NCI-H82 (cell line): Measurements from ENCODE around the gene GLB1L3.
"Not testable (repeated sequence)": the region's sequence is repeated elsewhere in the genome, so short reads cannot be mapped to it uniquely, and the experiment has no call there.

Experiments used
- DNase-seq: peaks from one replicate; lab custom pipeline; 2025; lab: John Stamatoyannopoulos, UW

Gene GLB1L3

DNA sequence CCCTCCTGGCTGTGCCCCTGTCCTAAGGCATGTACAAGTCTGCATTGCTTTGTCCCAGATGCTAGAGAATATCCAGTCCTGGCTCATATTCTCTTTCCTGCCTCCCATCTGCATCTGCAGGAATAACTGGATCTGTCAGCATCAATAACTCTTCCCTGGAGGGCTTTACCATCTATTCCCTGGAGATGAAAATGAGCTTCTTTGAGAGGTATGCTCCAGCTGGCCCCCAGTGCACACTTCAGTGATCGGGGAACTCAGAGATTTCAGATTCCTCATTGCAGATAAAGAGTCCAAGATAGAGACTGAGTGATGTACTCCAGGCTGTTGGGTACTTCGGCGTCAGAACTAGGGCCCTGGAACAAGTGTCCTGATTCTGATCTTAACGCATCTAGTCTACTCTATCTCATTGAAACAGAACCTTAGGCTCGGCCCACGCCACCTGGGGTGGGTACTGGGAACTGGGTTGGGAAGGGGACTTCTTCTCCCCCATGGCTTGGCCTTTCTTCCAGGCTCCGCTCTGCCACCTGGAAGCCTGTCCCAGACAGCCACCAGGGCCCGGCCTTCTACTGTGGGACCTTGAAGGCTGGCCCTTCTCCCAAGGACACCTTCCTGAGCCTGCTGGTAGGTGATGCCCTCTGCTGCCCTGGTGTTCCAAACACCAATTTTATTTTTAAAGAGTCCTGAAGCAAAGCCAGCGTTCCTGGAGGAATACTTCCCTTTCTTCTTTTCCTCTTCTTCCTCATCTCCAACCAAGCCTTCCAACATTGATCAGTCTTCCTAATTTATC is 37.8 kb downstream of the GLB1L3 start:
- peak; percentile 18 for DNase-seq

- no peak for DNase-seq
These were observed 40.9 kb downstream of the GLB1L3 start for GRCh38 chr11:134317103-134317502.

DNA sequence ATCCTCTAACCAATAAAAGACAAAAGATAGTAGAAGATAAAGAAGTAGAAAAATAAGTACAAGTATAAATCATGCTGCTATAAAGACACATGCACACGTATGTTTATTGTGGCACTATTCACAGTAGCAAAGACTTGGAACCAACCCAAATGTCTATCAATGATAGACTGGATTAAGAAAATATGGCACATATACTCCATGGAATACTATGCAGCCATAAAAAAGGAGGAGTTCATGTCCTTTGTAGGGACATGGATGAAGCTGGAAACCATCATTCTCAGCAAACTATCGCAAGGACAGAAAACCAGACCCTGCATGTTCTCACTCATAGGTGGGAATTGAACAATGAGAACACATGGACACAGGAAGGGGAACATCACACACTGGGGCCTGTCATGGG is 45.2 kb downstream of the GLB1L3 start:
- DNase-seq, result not testable (repeated sequence)

- no peak for DNase-seq
These were observed 46.4 kb downstream of the GLB1L3 start for GRCh38 chr11:134322553-134322952.

DNA sequence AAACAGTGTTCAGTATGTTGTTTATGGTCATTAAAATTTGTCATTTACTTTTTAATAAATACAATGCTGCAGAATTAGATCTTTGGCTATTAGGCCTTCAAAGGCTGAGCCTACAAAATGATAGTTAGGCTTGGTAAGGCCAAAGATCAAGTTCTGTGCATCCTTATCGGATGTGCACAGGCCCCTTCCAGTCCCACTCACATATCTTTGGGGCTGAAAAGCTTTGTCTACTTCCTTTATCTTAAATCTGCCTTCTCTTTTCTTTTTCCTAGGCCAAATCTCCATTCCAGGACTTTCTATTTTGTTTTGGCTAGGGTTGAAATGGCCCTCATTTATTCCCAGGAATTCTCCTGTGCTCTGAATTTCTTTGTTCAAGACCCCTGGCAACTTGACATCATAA is 52.3 kb downstream of the GLB1L3 start:
- no peak for DNase-seq

GRCh38 chr11:134330611-134331353 is 54.6 kb downstream of the GLB1L3 start:
- DNase-seq, result peak; percentile 15

DNA sequence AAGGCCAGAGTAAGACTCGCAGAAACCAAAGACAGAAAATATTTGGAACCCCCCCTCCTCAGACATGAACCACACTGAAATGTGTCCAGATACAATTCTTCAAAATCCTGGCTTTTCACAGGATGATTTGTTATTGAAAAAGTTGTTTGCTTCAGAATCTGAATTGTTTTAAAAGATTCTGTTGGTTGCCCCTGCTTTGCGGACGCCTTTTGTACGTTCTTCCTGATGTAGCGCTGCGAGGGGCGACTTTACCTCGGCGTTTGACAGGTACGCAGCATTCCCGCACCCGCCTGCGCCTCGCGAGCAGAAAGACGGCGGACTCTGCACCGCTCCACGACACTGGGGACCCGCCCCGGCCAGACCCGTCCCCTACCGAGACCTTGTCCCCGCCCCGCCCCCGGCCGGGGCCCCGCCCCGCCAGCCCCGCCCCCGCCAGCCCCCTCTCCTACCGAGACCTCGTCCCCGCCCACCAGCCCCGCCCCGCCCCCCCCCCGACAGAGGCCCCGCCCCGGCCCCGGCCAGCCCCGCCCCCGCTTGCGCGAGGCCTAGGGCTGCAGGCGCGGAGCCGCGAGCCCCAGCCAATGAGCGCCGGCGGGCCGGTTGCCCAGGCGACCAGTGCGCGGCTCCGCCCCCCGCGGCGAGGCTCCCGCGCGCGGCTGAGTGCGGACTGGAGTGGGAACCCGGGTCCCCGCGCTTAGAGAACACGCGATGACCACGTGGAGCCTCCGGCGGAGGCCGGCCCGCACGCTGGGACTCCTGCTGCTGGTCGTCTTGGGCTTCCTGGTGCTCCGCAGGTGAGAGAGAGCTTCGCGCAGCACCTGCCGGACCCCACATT is 55.4 kb downstream of the GLB1L3 start, which contains the start of gene GLB1L2:
TSS of gene GLB1L2 (plus strand) at position 635 of the 835 bp plus-strand sequence. CDS start at position 709, 74 bp downstream.
- peak; percentile 86 for DNase-seq

GRCh38 chr11:134332189-134332631 is 56.0 kb downstream of the GLB1L3 start:
- peak; percentile 37 for DNase-seq

DNA sequence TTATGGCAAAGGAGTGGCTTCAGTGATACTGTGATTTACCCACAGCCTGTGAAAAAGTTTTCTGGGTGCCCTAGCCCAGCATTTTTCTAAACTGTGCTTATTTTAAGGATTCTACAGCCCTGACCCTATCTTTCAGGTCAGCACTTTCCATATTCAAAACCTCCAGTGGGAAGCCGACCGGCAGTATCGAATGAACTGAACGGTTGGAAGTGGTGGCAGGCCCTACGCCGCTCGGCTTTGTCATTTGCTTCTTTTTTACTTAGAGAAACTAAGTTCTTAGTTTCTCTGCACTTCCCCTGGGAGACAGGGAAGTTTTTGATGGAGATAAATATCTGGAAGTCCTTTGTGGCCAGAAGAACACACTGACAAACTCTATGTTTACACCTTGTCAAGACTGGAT is 56.6 kb downstream of the GLB1L3 start:
- DNase-seq, result no peak

DNA sequence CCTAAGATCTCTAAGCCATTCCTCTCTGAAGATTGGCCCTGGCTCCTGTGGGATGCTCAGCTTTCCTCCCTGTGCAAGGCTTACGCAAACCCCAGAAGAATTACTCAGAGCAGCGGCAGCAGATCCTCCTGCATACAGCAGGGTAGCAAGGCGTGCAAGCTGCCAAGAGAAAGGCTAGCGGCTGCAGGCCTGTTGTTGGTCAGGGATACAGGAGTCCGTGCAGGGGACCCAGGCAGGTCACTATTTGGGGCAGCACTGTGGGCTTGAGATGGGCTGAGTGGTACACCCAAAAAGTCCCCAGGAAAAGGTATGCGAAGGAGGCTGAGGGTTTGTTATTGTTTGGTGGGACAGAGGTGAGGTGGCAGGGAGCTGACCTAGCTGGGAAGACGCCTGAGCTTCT is 57.1 kb downstream of the GLB1L3 start:
- no peak for DNase-seq

DNA sequence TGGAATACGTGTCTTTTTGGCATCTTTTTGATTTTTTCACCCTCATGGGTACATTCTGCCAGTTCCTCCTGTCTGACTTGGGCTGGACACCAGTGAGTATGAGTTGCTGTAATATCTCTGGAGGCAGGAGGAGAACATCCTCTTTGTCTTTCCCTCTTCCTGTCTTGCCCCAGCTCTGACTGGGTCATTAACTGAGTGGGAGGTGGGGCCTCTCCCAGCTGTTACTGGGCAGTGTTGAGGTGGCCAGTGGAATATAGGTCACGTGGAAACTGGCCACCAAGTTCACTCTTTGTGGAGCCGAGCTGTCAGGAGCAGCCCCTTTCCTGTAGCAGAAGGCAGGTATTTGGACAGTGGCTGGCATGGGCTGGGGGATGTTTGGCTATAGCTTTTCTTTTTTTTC is 57.8 kb downstream of the GLB1L3 start:
- DNase-seq, result no peak

DNA sequence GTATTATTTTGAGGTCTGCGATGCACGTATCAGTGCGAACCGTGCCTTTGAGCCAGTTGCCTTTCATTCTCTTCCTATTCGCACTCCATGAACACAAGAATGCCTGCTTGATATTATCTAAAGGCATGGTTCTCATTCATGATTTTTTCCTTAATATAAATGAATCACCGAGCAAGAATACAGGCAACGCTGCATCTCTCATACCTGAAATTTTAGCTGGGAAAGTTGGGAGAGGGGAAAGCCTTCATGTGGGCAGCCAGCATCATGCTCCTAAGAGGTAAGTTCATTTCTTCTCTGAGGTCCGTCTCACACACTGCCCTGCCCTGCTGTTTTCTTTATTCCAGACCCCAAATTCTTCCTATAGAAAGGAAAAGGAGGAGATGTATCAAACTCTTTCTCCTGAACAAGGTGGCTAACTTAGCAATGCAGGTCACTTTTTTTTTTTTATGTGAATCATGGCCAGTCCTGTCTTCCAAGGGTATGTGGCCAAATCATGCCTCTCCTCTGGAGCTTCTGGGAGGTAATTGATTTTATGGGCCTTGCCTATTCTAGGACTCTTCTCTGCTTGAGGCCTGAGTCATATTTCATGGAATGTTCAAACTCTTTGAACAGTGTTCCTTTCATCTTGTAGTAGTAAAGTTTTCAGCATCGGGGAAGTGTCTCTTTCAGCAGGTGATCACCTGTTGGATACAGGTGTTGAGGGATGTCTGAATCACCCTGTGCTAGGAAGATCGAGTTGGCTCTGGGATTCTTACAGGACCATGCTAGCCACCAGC is 58.8 kb downstream of the GLB1L3 start:
- no peak for DNase-seq

- no peak for DNase-seq
These were observed 60.9 kb downstream of the GLB1L3 start for GRCh38 chr11:134337051-134337450.

DNA sequence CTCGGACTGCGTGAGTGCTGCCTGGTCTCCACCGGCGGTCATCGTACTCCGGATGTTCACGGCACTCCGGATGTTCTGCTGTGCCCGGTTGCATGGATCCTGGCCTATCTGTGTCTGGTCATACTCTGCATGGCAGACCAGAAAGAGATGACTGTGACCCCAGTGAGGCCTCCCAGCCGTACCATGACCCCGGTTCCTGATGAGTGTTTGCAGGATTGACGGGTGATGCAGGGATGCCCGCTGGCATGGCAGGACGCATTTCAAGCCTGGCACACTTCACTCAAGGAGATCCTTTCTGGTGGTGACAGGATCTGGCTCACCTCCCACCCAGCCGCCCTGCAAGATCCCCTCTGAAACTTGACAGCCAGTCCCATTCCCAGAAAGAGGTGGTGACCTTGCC is 61.9 kb downstream of the GLB1L3 start:
- DNase-seq, result no peak

DNA sequence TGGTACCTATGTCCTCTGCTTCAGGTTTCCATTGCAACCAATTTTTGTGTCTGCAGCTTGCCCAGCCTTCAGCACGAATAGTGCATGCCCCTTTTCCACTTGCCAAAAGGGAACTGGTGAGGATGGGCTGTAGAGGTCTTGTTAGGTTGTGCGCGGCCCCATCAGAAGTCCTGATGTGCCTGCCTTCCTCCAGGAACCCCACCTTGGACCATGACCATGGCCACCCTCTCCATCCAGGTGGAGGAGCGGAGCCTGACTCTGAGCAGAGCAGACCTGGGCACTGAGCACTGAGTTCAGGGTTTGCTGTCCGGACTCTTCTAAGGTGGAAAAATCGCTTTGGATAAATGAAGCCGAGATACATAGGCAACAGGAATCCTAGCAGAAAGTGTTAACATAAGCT is 62.5 kb downstream of the GLB1L3 start:
- DNase-seq, result no peak

DNA sequence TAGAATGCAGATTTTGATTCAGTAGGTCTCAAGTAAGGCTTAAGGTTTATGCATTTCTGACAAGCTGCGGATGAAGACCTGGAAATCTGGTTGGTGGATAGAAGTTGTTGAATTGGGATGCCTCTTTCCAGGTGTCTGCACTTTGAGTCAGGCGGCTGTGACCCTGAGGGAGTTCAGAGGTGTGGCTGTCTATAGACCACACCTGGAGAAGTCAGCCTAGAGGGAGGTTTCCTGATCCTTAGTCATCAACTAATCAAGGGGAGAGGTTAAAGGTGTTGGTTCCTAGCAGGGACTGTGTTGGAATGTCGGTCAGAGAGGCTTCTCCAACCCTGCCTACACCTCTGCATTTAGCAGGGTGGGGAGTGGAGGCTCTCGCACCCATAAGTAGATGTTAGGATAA is 63.6 kb downstream of the GLB1L3 start:
- no peak for DNase-seq

DNA sequence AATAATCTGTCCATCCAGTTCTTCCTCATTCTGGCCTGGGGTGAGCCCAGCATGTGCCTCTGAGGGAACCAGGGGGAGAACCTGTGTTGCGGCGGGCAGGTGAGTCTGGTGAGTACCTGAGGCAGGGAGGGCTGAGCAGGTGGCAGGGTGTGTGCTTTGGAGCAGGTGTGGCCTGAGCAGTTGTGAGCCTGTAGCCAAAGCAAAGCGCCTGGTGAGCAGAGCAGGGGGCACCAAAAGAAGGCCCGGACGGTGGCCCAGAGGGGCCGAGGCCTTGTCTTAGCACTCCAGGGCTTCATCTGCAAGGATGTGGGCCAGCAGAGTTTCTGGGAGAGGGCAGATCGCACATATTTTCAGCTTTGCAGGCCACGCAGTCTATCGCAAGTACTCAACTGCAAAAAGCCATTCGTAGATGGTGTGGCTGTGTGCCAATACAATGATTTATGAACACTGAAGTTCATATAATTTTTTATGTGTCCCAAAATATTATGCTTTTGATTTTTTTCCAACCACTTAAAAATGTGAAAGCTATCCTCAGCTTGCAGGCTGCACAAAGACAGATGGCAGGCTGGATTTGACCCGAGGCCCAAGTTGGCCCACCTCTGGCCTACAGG is 64.3 kb downstream of the GLB1L3 start:
- no peak for DNase-seq

DNA sequence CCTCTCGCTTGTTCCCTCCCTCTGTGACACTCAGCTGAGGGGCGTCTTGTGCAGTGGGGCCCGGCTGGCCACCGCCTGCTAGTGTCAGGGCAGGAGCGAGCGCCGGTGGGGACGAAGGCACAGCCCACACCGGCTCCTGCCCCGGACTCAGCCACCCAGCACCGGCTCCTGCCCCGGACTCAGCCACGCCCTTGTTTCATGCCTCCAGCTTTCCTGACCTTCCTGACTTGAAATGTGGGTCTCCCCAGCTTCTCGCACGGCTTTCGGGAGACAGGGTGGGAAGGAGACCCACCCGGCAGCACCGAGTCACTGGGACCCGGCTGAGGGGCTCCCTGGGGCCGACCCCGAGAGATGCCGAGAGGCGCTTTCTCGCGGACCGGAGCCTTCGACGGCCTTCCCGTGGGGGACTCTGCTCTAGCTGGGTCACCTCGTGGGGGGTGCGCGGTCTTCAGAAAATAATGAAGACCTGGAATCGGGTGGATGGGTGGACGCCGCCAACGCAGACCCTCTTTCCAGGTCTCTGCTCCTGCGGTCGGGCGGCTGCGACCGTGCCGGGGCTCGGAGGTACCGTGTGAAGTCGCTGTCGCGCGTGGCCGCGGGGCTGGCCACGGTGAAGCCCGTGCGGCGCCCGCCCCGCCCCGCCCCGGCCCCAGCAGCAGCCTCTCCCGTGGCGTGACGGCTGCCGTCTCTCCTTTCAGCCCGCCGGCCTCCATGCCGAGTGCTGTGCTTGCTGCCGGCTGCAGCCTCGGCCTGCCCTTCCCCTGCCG is 65.8 kb downstream of the GLB1L3 start:
- no peak for DNase-seq

DNA sequence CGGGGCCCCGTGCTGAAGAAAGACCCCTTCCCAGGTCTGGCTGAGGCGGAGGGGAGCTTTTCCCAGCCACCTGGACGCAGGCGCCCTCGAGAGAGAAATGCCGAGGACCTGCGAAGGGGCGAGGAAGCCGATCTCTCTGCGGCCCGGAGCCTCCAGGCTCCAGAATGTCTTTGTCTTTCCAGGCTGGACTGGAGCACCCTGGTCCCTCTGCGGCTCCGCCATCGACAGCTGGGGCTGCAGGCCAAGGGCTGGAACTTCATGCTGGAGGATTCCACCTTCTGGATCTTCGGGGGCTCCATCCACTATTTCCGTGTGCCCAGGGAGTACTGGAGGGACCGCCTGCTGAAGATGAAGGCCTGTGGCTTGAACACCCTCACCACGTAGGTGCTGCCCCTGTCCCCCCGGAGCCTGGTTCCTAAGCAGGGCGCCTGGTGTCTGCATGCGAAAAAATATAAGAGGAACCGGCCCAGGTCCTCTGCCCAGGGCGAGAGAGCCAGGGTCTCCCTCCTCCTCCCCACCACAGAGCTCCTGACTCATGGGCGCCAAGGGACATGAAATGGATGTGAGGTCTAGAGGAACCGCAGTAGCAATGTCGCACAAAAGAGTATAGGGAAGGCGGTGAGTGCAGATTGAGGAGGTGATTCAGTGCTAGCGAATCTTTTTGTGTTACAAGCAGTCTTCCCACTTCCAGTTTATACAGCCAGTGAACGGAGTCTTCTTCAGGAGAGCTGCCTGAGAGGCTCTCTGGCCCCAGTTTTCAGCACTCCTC is 66.6 kb downstream of the GLB1L3 start:
- DNase-seq, result no peak

- DNase-seq, result no peak
These were observed 67.5 kb downstream of the GLB1L3 start for GRCh38 chr11:134343646-134344045.
